Loucy (cell line): ENCODE measurements around the gene SCAMP2.

Experiments used
- H2AFZ ChIP-seq: fragments of 200-600 bp; sonication (generic); 2 replicates; pipeline ENCODE4 v1.6.0; 2016; ENCODE audit warnings: antibody characterized with exemption, mild to moderate bottlenecking, low read length, moderate library complexity
- H3F3A ChIP-seq: fragments of 200-600 bp; 2 replicates; pipeline ENCODE4 v1.6.0; 2016; ENCODE audit warnings: antibody characterized with exemption, low read depth, mild to moderate bottlenecking
- H3K27me3 ChIP-seq: fragments of 200-600 bp; sonication (generic); 2 replicates; pipeline ENCODE4 v1.6.1; 2014; ENCODE audit warnings: low read length, mild to moderate bottlenecking; ENCODE audit not compliant: insufficient read depth, poor library complexity, severe bottlenecking
- H3K36me3 ChIP-seq: fragments of 200-600 bp; sonication (generic); 2 replicates; pipeline ENCODE4 v1.6.1; 2016; ENCODE audit warnings: low read length; ENCODE audit not compliant: insufficient read depth
- H3K4me1 ChIP-seq: fragments of 200-600 bp; sonication (generic); 2 replicates; pipeline ENCODE4 v1.5.1; 2014; ENCODE audit warnings: low read length, mild to moderate bottlenecking; ENCODE audit not compliant: insufficient read depth, poor library complexity, severe bottlenecking
- H3K4me2 ChIP-seq: fragments of 200-600 bp; sonication (generic); 2 replicates; pipeline ENCODE4 v1.6.0; 2014; ENCODE audit warnings: antibody characterized with exemption, low read length, low read depth, mild to moderate bottlenecking; ENCODE audit not compliant: poor library complexity, severe bottlenecking
- H3K4me3 ChIP-seq: fragments of 200-600 bp; sonication (generic); 2 replicates; pipeline ENCODE4 v1.5.1; 2014; ENCODE audit warnings: low read length, mild to moderate bottlenecking, mixed read lengths; ENCODE audit not compliant: poor library complexity, severe bottlenecking
- H3K79me2 ChIP-seq: fragments of 200-600 bp; sonication (generic); 2 replicates; pipeline ENCODE4 v1.6.1; 2014; ENCODE audit warnings: low read length; ENCODE audit not compliant: insufficient read depth
- H3K9ac ChIP-seq: fragments of 200-600 bp; sonication (generic); 2 replicates; pipeline ENCODE4 v1.6.0; 2014; ENCODE audit warnings: mild to moderate bottlenecking, low read depth, low read length, moderate library complexity; ENCODE audit not compliant: poor library complexity, severe bottlenecking
- H3K9me2 ChIP-seq: fragments of 200-600 bp; sonication (generic); replicated peaks from 2 replicates; pipeline ENCODE4 v1.6.1; 2016; ENCODE audit warnings: low read depth, low read length, mixed read lengths
- H3K9me3 ChIP-seq: fragments of 200-600 bp; sonication (generic); 2 replicates; pipeline ENCODE4 v1.6.1; 2014; ENCODE audit warnings: mild to moderate bottlenecking, antibody characterized with exemption, low read length, low read depth; ENCODE audit not compliant: insufficient read depth
- H4K20me1 ChIP-seq: fragments of 200-600 bp; sonication (generic); 2 replicates; pipeline ENCODE4 v1.6.0; 2014; ENCODE audit warnings: antibody characterized with exemption, low read length, mild to moderate bottlenecking; ENCODE audit not compliant: insufficient read depth, poor library complexity, severe bottlenecking
- CTCF ChIP-seq: fragments of 200-600 bp; sonication (generic); conservative IDR thresholded peaks from 2 replicates; pipeline ENCODE4 v1.5.1; 2014; ENCODE audit warnings: mild to moderate bottlenecking, antibody characterized with exemption, low read length
- EZH2phosphoT487 ChIP-seq: fragments of 200-600 bp; IDR thresholded peaks from 2 replicates; pipeline ENCODE4 v1.6.1; 2018; ENCODE audit warnings: antibody characterized with exemption, mild to moderate bottlenecking, moderate library complexity, borderline replicate concordance

The SCAMP2 gene

GRCh38 chr15:74845208-74845568 lies 28.0 kb downstream of the SCAMP2 start:
- Histone ChIP-seq H3K4me3 (peak overlapping the region; percentile 18), H4K20me1 (peaks cover 3% of the 10 kb centered on the region), H3K4me2 (peak overlapping the region; percentile 91), H3K79me2 (peaks cover 21% of the 10 kb centered on the region), H3K27me3 (no peaks in the 10 kb centered on the region), H3K36me3 (peaks cover 28% of the 10 kb centered on the region; the same call in 1 of the 2 replicates), H2AFZ (no peak overlapping the region), H3K4me1 (peaks cover 40% of the 10 kb centered on the region), H3K9me2 (no peaks in the 10 kb centered on the region), H3K9me3 (no peaks in the 10 kb centered on the region), H3K9ac (peak overlapping the region; percentile 85), H3F3A (no peaks in the 10 kb centered on the region; the same call in 1 of the 2 replicates)
- TF ChIP-seq CTCF, result no peak
- no peak for TF ChIP-seq EZH2phosphoT487

GRCh38 chr15:74844319-74845207 lies 28.6 kb downstream of the SCAMP2 start:
- Histone ChIP-seq H3K4me2 (peak overlapping the region; percentile 91), H3K4me3 (peak overlapping the region; percentile 94), H3K27me3 (no peaks in the 10 kb centered on the region), H2AFZ (no peak overlapping the region), H3F3A (no peaks in the 10 kb centered on the region; the same call in 1 of the 2 replicates), H3K36me3 (peaks cover 22% of the 10 kb centered on the region; the same call in 1 of the 2 replicates), H4K20me1 (peaks cover 3% of the 10 kb centered on the region), H3K9me3 (no peaks in the 10 kb centered on the region), H3K9me2 (no peaks in the 10 kb centered on the region), H3K79me2 (peaks cover 21% of the 10 kb centered on the region), H3K4me1 (peaks cover 40% of the 10 kb centered on the region), H3K9ac (peak overlapping the region; percentile 85)
- TF ChIP-seq CTCF, result no peak
- TF ChIP-seq EZH2phosphoT487, result no peak

- H2AFZ ChIP-seq, result no peak overlapping the region
- no peaks in the 10 kb centered on the region; the same call in 1 of the 2 replicates for H3F3A ChIP-seq
- H3K4me3 ChIP-seq, result peak overlapping the region; percentile 94
- peak overlapping the region; percentile 91 for H3K4me2 ChIP-seq
- no peaks in the 10 kb centered on the region for H3K9me3 ChIP-seq
- peak overlapping the region; percentile 85 for H3K9ac ChIP-seq
- no peak for TF ChIP-seq EZH2phosphoT487
- no peak for TF ChIP-seq CTCF
- peaks cover 40% of the 10 kb centered on the region for H3K4me1 ChIP-seq
- H3K36me3 ChIP-seq, result peaks cover 21% of the 10 kb centered on the region; the same call in 1 of the 2 replicates
- H3K9me2 ChIP-seq, result no peaks in the 10 kb centered on the region
- peaks cover 3% of the 10 kb centered on the region for H4K20me1 ChIP-seq
- H3K79me2 ChIP-seq, result peaks cover 21% of the 10 kb centered on the region
- no peaks in the 10 kb centered on the region for H3K27me3 ChIP-seq
These were observed 29.3 kb downstream of the SCAMP2 start for GRCh38 chr15:74843891-74844299.
